HCT116 (cell line): ENCODE measurements around the gene ARPC5. TPM values are rescaled to one million over a fixed set of nuclear protein-coding genes. Genes with fewer than 3 reads are reported as not detected.

Source experiments
- ATAC-seq: fragments of 200-7000 bp; cut with Tn5 transposase; 2 replicates; pipeline ENCODE4 v1.9.1; 2020; ENCODE audit warnings: mild to moderate bottlenecking, moderate library complexity
- BruUV-seq: library from RNA; stranded (reverse); fragments of 400-500 nt; replicated peaks from 2 replicates; lab custom pipeline; 2021; lab: Mats Ljungman, UMichigan
- CTCF ChIA-PET: fragments of 300-600 bp; sonication (Branson Sonifier 250); formaldehyde crosslinking; loops from one replicate; lab custom pipeline; 2021; ENCODE audit warnings: antibody characterized with exemption; lab: Charles Lee
- POLR2A ChIA-PET: fragments of 300-600, 350-600 bp; sonication (Branson Sonifier 250); formaldehyde crosslinking; loops from one replicate; lab custom pipeline; 2021; ENCODE audit warnings: antibody characterized with exemption; lab: Charles Lee
- RAD21 ChIA-PET, 2 experiments: fragments of 300-600 bp; sonication (Branson Sonifier 250); formaldehyde crosslinking; loops; one replicate each; lab custom pipeline; 2023; ENCODE audit warnings: low total read pairs in 2 of 2; ENCODE audit not compliant: uncharacterized antibody in 2 of 2, unreplicated experiment in 2 of 2, low non-redundant PET in 1 of 2; lab: Charles Lee
- DNase-seq: peaks from one replicate; pipeline ENCODE4 v3.0.0-alpha.2; 2010; ENCODE audit warnings: low read depth, low spot score
- H2AFZ ChIP-seq: fragments of 200-600 bp; shearing (Covaris generic), sonication (generic); 2 replicates; pipeline ENCODE4 v1.6.1; 2017; ENCODE audit warnings: low read depth, mixed run types, mixed read lengths, antibody characterized with exemption, low read length; ENCODE audit not compliant: poor library complexity, severe bottlenecking
- H3K27ac ChIP-seq: 2 replicates; pipeline ENCODE4 v1.5.1; 2012; ENCODE audit warnings: low read depth, low read length
- H3K27me3 ChIP-seq: fragments of 200-600 bp; sonication (generic); 2 replicates; pipeline ENCODE4 v1.6.1; 2016; ENCODE audit warnings: mixed run types, low read length, mixed read lengths; ENCODE audit not compliant: insufficient read depth
- H3K36me3 ChIP-seq, 2 experiments: fragments of 200-500 bp in 1 of 2; fragments of 200-600 bp in 1 of 2; sonication (Bioruptor generic) in 1 of 2; sonication (generic) in 1 of 2; 2 replicates each; pipeline versions ENCODE4 v1.5.1 to v1.6.1; 2014 to 2016; ENCODE audit warnings: low read length in 2 of 2, inconsistent platforms in 1 of 2, mixed read lengths in 1 of 2, mixed run types in 1 of 2; ENCODE audit not compliant: insufficient read depth in 2 of 2, control insufficient read depth in 1 of 2
- H3K4me1 ChIP-seq, 2 experiments: fragments of 200-600 bp in 1 of 2; sonication (generic) in 1 of 2; 2 replicates each; pipeline versions ENCODE4 v1.5.1 to v1.6.1; 2012 to 2017; ENCODE audit warnings: low read length in 2 of 2, inconsistent platforms in 1 of 2, mild to moderate bottlenecking in 1 of 2, mixed read lengths in 1 of 2, mixed run types in 1 of 2, moderate library complexity in 1 of 2; ENCODE audit not compliant: insufficient read depth in 2 of 2, control insufficient read depth in 1 of 2
- H3K4me2 ChIP-seq: fragments of 200-600 bp; sonication (generic); 2 replicates; pipeline ENCODE4 v1.6.1; 2017; ENCODE audit warnings: mixed run types, low read length, mixed read lengths
- H3K4me3 ChIP-seq, 2 experiments: fragments of 200-600 bp in 1 of 2; sonication (generic) in 1 of 2; replicated peaks in 1 of 2; 2 replicates each; pipeline ENCODE4 v1.5.1; 2011 to 2016; ENCODE audit warnings: low read length in 2 of 2, control low read depth in 1 of 2, low read depth in 1 of 2, mild to moderate bottlenecking in 1 of 2, mixed read lengths in 1 of 2, mixed run types in 1 of 2
- H3K79me2 ChIP-seq: fragments of 200-600 bp; sonication (generic); 2 replicates; pipeline ENCODE4 v1.6.1; 2017; ENCODE audit warnings: mild to moderate bottlenecking, mixed run types, low read length, moderate library complexity, mixed read lengths; ENCODE audit not compliant: insufficient read depth
- H3K9ac ChIP-seq: fragments of 200-600 bp; sonication (generic); 2 replicates; pipeline ENCODE4 v1.6.1; 2016; ENCODE audit warnings: low read length, mixed read lengths
- H3K9me2 ChIP-seq: fragments of 200-600 bp; sonication (generic), shearing (Covaris generic); 2 replicates; pipeline ENCODE4 v1.6.1; 2017; ENCODE audit warnings: mixed run types, mild to moderate bottlenecking, moderate library complexity; ENCODE audit not compliant: insufficient read depth
- H3K9me3 ChIP-seq, 2 experiments: fragments of 200-500 bp in 1 of 2; fragments of 200-600 bp in 1 of 2; sonication (Bioruptor generic) in 1 of 2; sonication (generic) in 1 of 2; 2 replicates each; pipeline ENCODE4 v1.6.1; 2014 to 2017; ENCODE audit warnings: low read length in 2 of 2, mixed read lengths in 2 of 2, inconsistent platforms in 1 of 2, low read depth in 1 of 2, mild to moderate bottlenecking in 1 of 2, mixed run types in 1 of 2, moderate library complexity in 1 of 2; ENCODE audit not compliant: control insufficient read depth in 1 of 2, insufficient read depth in 1 of 2
- H4K20me1 ChIP-seq: fragments of 200-600 bp; sonication (generic), shearing (Covaris generic); 2 replicates; pipeline ENCODE4 v1.6.1; 2017; ENCODE audit warnings: mixed run types, mild to moderate bottlenecking, moderate library complexity; ENCODE audit not compliant: insufficient read depth
- ATF3 ChIP-seq: IDR thresholded peaks from 2 replicates; pipeline ENCODE4 v1.6.1; 2012
- CBX3 ChIP-seq: IDR thresholded peaks from 2 replicates; pipeline ENCODE4 v1.6.1; 2012; ENCODE audit warnings: low read depth
- EGR1 ChIP-seq: IDR thresholded peaks from 2 replicates; pipeline ENCODE4 v1.6.1; 2012; ENCODE audit warnings: low read depth
- ELF1 ChIP-seq: IDR thresholded peaks from 2 replicates; pipeline ENCODE4 v1.6.1; 2012; ENCODE audit warnings: low read depth, borderline replicate concordance
- EZH2 ChIP-seq: fragments of 200-600 bp; sonication (generic); IDR thresholded peaks from 2 replicates; pipeline ENCODE4 v1.6.1; 2017; ENCODE audit warnings: antibody characterized with exemption, mixed run types
- EZH2phosphoT487 ChIP-seq: fragments of 200-600 bp; IDR thresholded peaks from 2 replicates; pipeline ENCODE4 v1.6.1; 2018; ENCODE audit warnings: antibody characterized with exemption, borderline replicate concordance
- FOSL1 ChIP-seq: IDR thresholded peaks from 2 replicates; pipeline ENCODE4 v1.6.1; 2012; ENCODE audit warnings: low read depth
- JUND ChIP-seq: IDR thresholded peaks from 2 replicates; pipeline ENCODE4 v1.6.1; 2012
- POLR2A ChIP-seq: IDR thresholded peaks from 2 replicates; pipeline ENCODE4 v1.7.0; 2011; ENCODE audit warnings: borderline replicate concordance; ENCODE audit not compliant: insufficient read depth, insufficient read length; ENCODE audit errors: extremely low read depth
- RAD21 ChIP-seq: IDR thresholded peaks from 2 replicates; pipeline ENCODE4 v1.6.1; 2012; ENCODE audit warnings: low read depth, mild to moderate bottlenecking
- SIN3A ChIP-seq: IDR thresholded peaks from 2 replicates; pipeline ENCODE4 v1.6.1; 2012; ENCODE audit warnings: low read depth
- SP1 ChIP-seq: IDR thresholded peaks from 2 replicates; pipeline ENCODE4 v1.6.1; 2012; ENCODE audit warnings: low read depth
- SRF ChIP-seq: IDR thresholded peaks from 2 replicates; pipeline ENCODE4 v1.6.1; 2012; ENCODE audit warnings: low read depth
- YY1 ChIP-seq: IDR thresholded peaks from 2 replicates; pipeline ENCODE4 v1.6.1; 2011; ENCODE audit warnings: low read length, low read depth, moderate library complexity, mild to moderate bottlenecking; ENCODE audit not compliant: insufficient replicate concordance; ENCODE audit errors: extremely low read depth
- ZFX ChIP-seq: fragments of 450-650 bp; IDR thresholded peaks from 2 replicates; pipeline ENCODE4 v1.6.1; 2017
- ZNF274 ChIP-seq: fragments of 200-500 bp; sonication (Bioruptor generic); IDR thresholded peaks from 2 replicates; pipeline ENCODE4 v1.6.1; 2014; ENCODE audit warnings: mild to moderate bottlenecking, low read depth, low read length, inconsistent platforms
- intact Hi-C: fragments of 100-400 bp; cut with micrococcal nuclease; formaldehyde crosslinking; loops from 2 replicates; pipeline ENCODE4 v1.10.0; 2022
- total RNA-seq: library from RNA; stranded (reverse); gene quantifications from one replicate; pipeline ENCODE4 v1.2.1, GENCODE V29; 2021; ENCODE audit not compliant: unreplicated experiment
- TF ChIP-seq, protein P1 (sequence below), 3 experiments: fragments of 200-600 bp in 1 of 3; sonication (generic) in 1 of 3; IDR thresholded peaks in 2 of 3; conservative IDR thresholded peaks in 1 of 3; 2 replicates each; pipeline ENCODE4 v1.5.1; 2012 to 2017; ENCODE audit warnings: low read depth in 2 of 3, low read length in 2 of 3, antibody characterized with exemption in 1 of 3, borderline replicate concordance in 1 of 3, control low read depth in 1 of 3, mild to moderate bottlenecking in 1 of 3, mixed read lengths in 1 of 3, mixed run types in 1 of 3, moderate library complexity in 1 of 3; ENCODE audit not compliant: insufficient read depth in 1 of 3
- TF ChIP-seq, protein P2 (sequence below): IDR thresholded peaks from 2 replicates; pipeline ENCODE4 v1.6.1; 2012; ENCODE audit warnings: low read depth
- TF ChIP-seq, protein P3 (sequence below): IDR thresholded peaks from 2 replicates; pipeline ENCODE4 v1.6.1; 2011; ENCODE audit warnings: mild to moderate bottlenecking, low read length, moderate library complexity; ENCODE audit not compliant: insufficient replicate concordance; ENCODE audit errors: extremely low read depth

The ARPC5 gene
- total RNA-seq, 1 experiment from 2014 or later = 71.5 TPM

DNA sequence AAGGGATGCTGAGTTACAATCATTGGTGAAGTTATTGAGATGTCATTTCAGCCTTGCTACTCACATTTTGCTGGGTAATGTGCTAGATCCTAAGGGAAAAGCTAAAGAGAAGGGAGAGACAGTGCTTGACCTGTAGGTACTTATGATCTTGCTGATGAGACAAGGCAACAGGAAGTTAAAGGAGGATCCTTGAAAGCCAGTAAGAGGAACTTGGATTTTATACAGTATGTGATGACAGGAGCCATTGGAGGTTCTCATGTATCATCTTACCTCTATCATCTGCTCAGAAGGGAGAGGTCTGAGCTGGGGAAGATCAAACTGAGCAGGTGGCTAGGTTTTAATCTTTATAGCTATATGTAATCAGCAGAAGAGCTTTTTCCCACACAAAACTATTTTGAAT is 11.2 kb upstream of the ARPC5 start:
- no peak for ATAC-seq
- 0 out of 2 replicates have a peak, but pooled peaks cover 8% of the 10 kb centered on the region for H3K27me3 ChIP-seq
- BruUV-seq = no TSS peak
- no peak overlapping the region for H3K9ac ChIP-seq
- no peaks in the 10 kb centered on the region for H3K36me3 ChIP-seq
- ChIA-PET RAD21 (no interaction called here), CTCF (interaction anchor here (1.5 kb wide), 1 partner anchor 9 kb away, joined by 5 read pairs; no protein-coding TSS in a partner anchor), POLR2A (no interaction called here)
- intact Hi-C loops = no loop called here
- no peaks in the 10 kb centered on the region for H3K79me2 ChIP-seq
- H3K4me3 ChIP-seq = no peak overlapping the region
- no peaks in the 10 kb centered on the region for H3K4me1 ChIP-seq
- H3K27ac ChIP-seq = no peak overlapping the region
- no peaks in the 10 kb centered on the region for H4K20me1 ChIP-seq
- no peaks in the 10 kb centered on the region for H3K9me2 ChIP-seq
- no peak for DNase-seq
- no peak for TF ChIP-seq FOSL1
- TF ChIP-seq JUND = no peak
- TF ChIP-seq, protein P1, sequence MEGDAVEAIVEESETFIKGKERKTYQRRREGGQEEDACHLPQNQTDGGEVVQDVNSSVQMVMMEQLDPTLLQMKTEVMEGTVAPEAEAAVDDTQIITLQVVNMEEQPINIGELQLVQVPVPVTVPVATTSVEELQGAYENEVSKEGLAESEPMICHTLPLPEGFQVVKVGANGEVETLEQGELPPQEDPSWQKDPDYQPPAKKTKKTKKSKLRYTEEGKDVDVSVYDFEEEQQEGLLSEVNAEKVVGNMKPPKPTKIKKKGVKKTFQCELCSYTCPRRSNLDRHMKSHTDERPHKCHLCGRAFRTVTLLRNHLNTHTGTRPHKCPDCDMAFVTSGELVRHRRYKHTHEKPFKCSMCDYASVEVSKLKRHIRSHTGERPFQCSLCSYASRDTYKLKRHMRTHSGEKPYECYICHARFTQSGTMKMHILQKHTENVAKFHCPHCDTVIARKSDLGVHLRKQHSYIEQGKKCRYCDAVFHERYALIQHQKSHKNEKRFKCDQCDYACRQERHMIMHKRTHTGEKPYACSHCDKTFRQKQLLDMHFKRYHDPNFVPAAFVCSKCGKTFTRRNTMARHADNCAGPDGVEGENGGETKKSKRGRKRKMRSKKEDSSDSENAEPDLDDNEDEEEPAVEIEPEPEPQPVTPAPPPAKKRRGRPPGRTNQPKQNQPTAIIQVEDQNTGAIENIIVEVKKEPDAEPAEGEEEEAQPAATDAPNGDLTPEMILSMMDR (IDR thresholded peaks at IDR 0.05 in 2 of 3, conservative IDR thresholded peaks at IDR 0.05 in 1 of 3; ENCODE audit: borderline replicate concordance in 1 of 3, insufficient read depth in 1 of 3, low read depth in 2 of 3, low read length in 2 of 3) = no peak
- TF ChIP-seq ZFX = no peak
- no peak for TF ChIP-seq SP1
- no peak for TF ChIP-seq YY1
- TF ChIP-seq ATF3 = no peak
- TF ChIP-seq EZH2phosphoT487 = no peak
- no peak for TF ChIP-seq CBX3
- TF ChIP-seq, protein P2, sequence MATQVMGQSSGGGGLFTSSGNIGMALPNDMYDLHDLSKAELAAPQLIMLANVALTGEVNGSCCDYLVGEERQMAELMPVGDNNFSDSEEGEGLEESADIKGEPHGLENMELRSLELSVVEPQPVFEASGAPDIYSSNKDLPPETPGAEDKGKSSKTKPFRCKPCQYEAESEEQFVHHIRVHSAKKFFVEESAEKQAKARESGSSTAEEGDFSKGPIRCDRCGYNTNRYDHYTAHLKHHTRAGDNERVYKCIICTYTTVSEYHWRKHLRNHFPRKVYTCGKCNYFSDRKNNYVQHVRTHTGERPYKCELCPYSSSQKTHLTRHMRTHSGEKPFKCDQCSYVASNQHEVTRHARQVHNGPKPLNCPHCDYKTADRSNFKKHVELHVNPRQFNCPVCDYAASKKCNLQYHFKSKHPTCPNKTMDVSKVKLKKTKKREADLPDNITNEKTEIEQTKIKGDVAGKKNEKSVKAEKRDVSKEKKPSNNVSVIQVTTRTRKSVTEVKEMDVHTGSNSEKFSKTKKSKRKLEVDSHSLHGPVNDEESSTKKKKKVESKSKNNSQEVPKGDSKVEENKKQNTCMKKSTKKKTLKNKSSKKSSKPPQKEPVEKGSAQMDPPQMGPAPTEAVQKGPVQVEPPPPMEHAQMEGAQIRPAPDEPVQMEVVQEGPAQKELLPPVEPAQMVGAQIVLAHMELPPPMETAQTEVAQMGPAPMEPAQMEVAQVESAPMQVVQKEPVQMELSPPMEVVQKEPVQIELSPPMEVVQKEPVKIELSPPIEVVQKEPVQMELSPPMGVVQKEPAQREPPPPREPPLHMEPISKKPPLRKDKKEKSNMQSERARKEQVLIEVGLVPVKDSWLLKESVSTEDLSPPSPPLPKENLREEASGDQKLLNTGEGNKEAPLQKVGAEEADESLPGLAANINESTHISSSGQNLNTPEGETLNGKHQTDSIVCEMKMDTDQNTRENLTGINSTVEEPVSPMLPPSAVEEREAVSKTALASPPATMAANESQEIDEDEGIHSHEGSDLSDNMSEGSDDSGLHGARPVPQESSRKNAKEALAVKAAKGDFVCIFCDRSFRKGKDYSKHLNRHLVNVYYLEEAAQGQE = no peak
- no peak for TF ChIP-seq ELF1
- no peak for TF ChIP-seq POLR2A
- TF ChIP-seq EZH2 = no peak
- TF ChIP-seq RAD21 = no peak
- no peak for TF ChIP-seq SIN3A
- TF ChIP-seq EGR1 = no peak
- TF ChIP-seq ZNF274 = no peak
- TF ChIP-seq SRF = no peak
- TF ChIP-seq, protein P3, sequence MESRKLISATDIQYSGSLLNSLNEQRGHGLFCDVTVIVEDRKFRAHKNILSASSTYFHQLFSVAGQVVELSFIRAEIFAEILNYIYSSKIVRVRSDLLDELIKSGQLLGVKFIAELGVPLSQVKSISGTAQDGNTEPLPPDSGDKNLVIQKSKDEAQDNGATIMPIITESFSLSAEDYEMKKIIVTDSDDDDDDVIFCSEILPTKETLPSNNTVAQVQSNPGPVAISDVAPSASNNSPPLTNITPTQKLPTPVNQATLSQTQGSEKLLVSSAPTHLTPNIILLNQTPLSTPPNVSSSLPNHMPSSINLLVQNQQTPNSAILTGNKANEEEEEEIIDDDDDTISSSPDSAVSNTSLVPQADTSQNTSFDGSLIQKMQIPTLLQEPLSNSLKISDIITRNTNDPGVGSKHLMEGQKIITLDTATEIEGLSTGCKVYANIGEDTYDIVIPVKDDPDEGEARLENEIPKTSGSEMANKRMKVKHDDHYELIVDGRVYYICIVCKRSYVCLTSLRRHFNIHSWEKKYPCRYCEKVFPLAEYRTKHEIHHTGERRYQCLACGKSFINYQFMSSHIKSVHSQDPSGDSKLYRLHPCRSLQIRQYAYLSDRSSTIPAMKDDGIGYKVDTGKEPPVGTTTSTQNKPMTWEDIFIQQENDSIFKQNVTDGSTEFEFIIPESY = no peak
- H3K4me2 ChIP-seq = no peak overlapping the region
- no peak overlapping the region for H2AFZ ChIP-seq
- no peaks in the 10 kb centered on the region for H3K9me3 ChIP-seq
